Smooth muscle cell (in vitro differentiated cells): ENCODE measurements around the gene HCK. TPM values are rescaled to one million over a fixed set of nuclear protein-coding genes. Genes with fewer than 3 reads are reported as not detected.

Source experiments
- DNase-seq: peaks from one replicate; lab custom pipeline; 2025; ENCODE audit not compliant: unreplicated experiment; lab: John Stamatoyannopoulos, UW
- H2AFZ ChIP-seq: fragments of 200-600 bp; sonication (generic); 2 replicates; pipeline ENCODE4 v1.6.0; 2016; ENCODE audit warnings: antibody characterized with exemption, low read depth, mild to moderate bottlenecking
- H3F3A ChIP-seq: fragments of 200-600 bp; sonication (generic); 2 replicates; pipeline ENCODE4 v1.6.0; 2017; ENCODE audit warnings: antibody characterized with exemption, low read depth
- H3K27ac ChIP-seq: fragments of 200-600 bp; sonication (generic); 2 replicates; pipeline ENCODE4 v1.5.1; 2016; ENCODE audit warnings: low read depth, mild to moderate bottlenecking
- H3K27me3 ChIP-seq: fragments of 200-600 bp; sonication (generic); 2 replicates; pipeline ENCODE4 v1.6.1; 2016; ENCODE audit warnings: low read depth, mild to moderate bottlenecking
- H3K36me3 ChIP-seq: fragments of 200-600 bp; sonication (generic); 2 replicates; pipeline ENCODE4 v1.5.1; 2016; ENCODE audit warnings: low read depth
- H3K4me1 ChIP-seq: fragments of 200-600 bp; sonication (generic); 2 replicates; pipeline ENCODE4 v1.5.1; 2016; ENCODE audit warnings: low read depth
- H3K4me2 ChIP-seq: fragments of 200-600 bp; sonication (generic); 2 replicates; pipeline ENCODE4 v1.6.0; 2016; ENCODE audit warnings: mild to moderate bottlenecking
- H3K4me3 ChIP-seq: fragments of 200-600 bp; sonication (generic); 2 replicates; pipeline ENCODE4 v1.5.1; 2016; ENCODE audit warnings: mild to moderate bottlenecking
- H3K79me2 ChIP-seq: fragments of 200-600 bp; sonication (generic); 2 replicates; pipeline ENCODE4 v1.6.0; 2016; ENCODE audit warnings: low read depth, mild to moderate bottlenecking
- H3K9ac ChIP-seq: fragments of 200-600 bp; sonication (generic); 2 replicates; pipeline ENCODE4 v1.6.0; 2016; ENCODE audit warnings: low read depth
- H3K9me3 ChIP-seq: fragments of 200-600 bp; sonication (generic); replicated peaks from 2 replicates; pipeline ENCODE4 v1.5.1; 2016; ENCODE audit warnings: low read depth
- H4K20me1 ChIP-seq: fragments of 200-600 bp; sonication (generic); 2 replicates; pipeline ENCODE4 v1.6.0; 2016; ENCODE audit warnings: low read depth
- CTCF ChIP-seq: fragments of 200-600 bp; sonication (generic); IDR thresholded peaks from 2 replicates; pipeline ENCODE4 v1.5.1; 2017; ENCODE audit warnings: borderline replicate concordance, mild to moderate bottlenecking, antibody characterized with exemption; ENCODE audit not compliant: insufficient read depth, poor library complexity, severe bottlenecking
- WGBS: methylation state at CpG from one replicate; pipeline ENCODE4 v1.1.7; 2016; ENCODE audit warnings: low lambda C conversion rate; 5-methylcytosine and 5-hydroxymethylcytosine counted together
- polyA plus RNA-seq: library from polyadenylated mRNA; unstranded; fragments of >200 nt; fragmentation: Nextera tagmentation; extraction: Ambion mirVana; gene quantifications from 2 replicates; pipeline ENCODE4 v1.2.1, GENCODE V29; 2016
- total RNA-seq: library from RNA; depleted of rRNA; stranded (reverse); fragments of >200 nt; gene quantifications from 2 replicates; pipeline ENCODE4 v1.2.3, GENCODE V29; 2014

Gene HCK
- total and polyA plus RNA-seq, 2 experiments from 2014 or later = 2.0 to 2.4 TPM

DNA sequence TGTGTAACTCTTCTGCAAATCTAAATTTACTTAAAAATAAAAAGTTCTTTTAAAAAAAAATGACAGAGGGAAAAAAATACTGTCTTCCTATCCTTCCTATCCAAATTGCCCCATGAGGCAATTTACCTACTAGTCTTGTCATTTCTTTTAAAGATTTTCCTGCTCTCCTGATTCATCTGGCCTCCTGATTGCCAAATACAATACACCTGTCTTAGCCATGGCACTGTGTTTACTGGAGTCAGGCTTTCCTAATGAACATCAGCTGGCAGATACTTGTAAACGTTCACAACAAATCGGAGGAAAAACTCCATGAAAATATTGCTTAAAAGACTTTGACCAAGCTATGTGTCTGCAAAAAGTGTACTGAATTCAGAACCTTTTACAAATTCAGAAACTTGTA is 78.9 kb downstream of the HCK start:
- no peaks in the 10 kb centered on the region for H3K36me3 ChIP-seq
- no peaks in the 10 kb centered on the region for H3K27me3 ChIP-seq
- H3K79me2 ChIP-seq = peaks cover 89% of the 10 kb centered on the region
- H3K4me3 ChIP-seq = no peak overlapping the region
- H3K4me2 ChIP-seq = no peak overlapping the region
- peaks cover 100% of the 10 kb centered on the region for H4K20me1 ChIP-seq
- H3F3A ChIP-seq = no peaks in the 10 kb centered on the region
- H3K9me3 ChIP-seq = no peaks in the 10 kb centered on the region
- no peak for TF ChIP-seq CTCF
- no peaks in the 10 kb centered on the region for H3K4me1 ChIP-seq
- WGBS = 88% methylated on average over 2 of the region's 2 CpGs
- no peak overlapping the region for H2AFZ ChIP-seq
- no peak for DNase-seq
- H3K9ac ChIP-seq = no peak overlapping the region
- H3K27ac ChIP-seq = no peak overlapping the region

DNA sequence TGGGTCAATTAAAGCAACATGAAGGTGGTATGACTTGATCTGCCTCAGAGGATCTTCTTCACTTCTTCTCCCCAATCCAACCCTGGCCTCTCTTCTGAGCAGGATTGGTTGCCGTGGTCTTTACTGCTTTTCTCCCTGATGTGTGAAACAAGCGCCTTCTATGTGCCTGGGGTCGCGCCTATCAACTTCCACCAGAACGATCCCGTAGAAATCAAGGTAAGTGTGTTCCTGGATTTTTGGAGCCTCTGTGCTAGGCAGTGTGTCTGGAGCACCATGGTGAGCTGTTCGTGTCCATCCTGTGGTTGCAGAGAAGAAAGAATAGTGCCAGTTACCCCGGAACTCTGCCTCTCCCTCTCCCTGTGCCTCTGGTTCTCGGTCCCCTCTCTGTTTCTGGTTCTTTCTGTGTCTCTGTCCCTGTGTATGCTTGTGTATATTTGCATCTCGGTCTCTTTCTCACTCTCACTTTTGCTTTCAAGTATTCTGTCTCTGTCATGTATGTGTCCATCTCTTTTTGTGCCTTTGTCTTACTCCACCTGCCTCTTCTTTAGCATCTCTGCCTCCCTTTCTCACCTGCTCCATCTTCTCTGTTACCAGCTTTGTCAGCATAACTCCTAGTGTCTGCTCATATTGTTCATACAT is 81.0 kb downstream of the HCK start:
- Histone ChIP-seq H3K27ac (no peak overlapping the region), H3F3A (no peaks in the 10 kb centered on the region), H3K4me1 (no peaks in the 10 kb centered on the region), H3K4me2 (no peak overlapping the region), H3K79me2 (peaks cover 73% of the 10 kb centered on the region), H3K4me3 (no peak overlapping the region), H2AFZ (no peak overlapping the region), H4K20me1 (peaks cover 100% of the 10 kb centered on the region), H3K36me3 (peaks cover 7% of the 10 kb centered on the region), H3K9ac (no peak overlapping the region), H3K9me3 (no peaks in the 10 kb centered on the region), H3K27me3 (no peaks in the 10 kb centered on the region)
- TF ChIP-seq CTCF = no peak
- WGBS = 97% methylated on average over 10 of the region's 10 CpGs
- no peak for DNase-seq

GRCh38 chr20:32134026-32134425 is 82.0 kb downstream of the HCK start:
- Histone ChIP-seq H3K27ac (no peak overlapping the region), H3K4me2 (no peak overlapping the region), H3F3A (no peaks in the 10 kb centered on the region), H3K79me2 (peaks cover 70% of the 10 kb centered on the region), H3K9ac (no peak overlapping the region), H4K20me1 (peaks cover 100% of the 10 kb centered on the region), H3K9me3 (no peaks in the 10 kb centered on the region), H3K27me3 (no peaks in the 10 kb centered on the region), H3K4me3 (no peak overlapping the region), H3K4me1 (no peaks in the 10 kb centered on the region), H2AFZ (no peak overlapping the region), H3K36me3 (peaks cover 13% of the 10 kb centered on the region)
- TF ChIP-seq CTCF = no peak
- 96% methylated on average over 5 of the region's 5 CpGs for WGBS
- no peak for DNase-seq

- no peak for DNase-seq
- WGBS = 64% methylated on average over 3 of the region's 3 CpGs
These were observed 84.0 kb downstream of the HCK start for GRCh38 chr20:32135983-32136515.

More at GRCh38 chr20:32135983-32136515, 84.0 kb downstream of the HCK start:
- Histone ChIP-seq H3K79me2 (peaks cover 53% of the 10 kb centered on the region), H3K4me1 (no peaks in the 10 kb centered on the region), H3K9ac (no peak overlapping the region), H3K4me2 (no peak overlapping the region), H3K36me3 (peaks cover 13% of the 10 kb centered on the region), H3K27me3 (no peaks in the 10 kb centered on the region), H3K4me3 (no peak overlapping the region), H2AFZ (no peak overlapping the region), H4K20me1 (peaks cover 98% of the 10 kb centered on the region), H3K27ac (no peak overlapping the region), H3F3A (no peaks in the 10 kb centered on the region), H3K9me3 (no peaks in the 10 kb centered on the region)
- no peak for TF ChIP-seq CTCF
